MM.1S (cell line): ENCODE data around the gene MSI2.

Experiments used
- CTCF ChIP-seq: fragments of 300-600 bp; sonication (generic); IDR thresholded peaks from 2 replicates; pipeline ENCODE4 v1.5.1; 2016; ENCODE audit warnings: antibody characterized with exemption, low read length, mixed read lengths
- EZH2 ChIP-seq: fragments of 300-600 bp; sonication (generic); optimal IDR thresholded peaks from 2 replicates; pipeline ENCODE3; 2017; ENCODE audit warnings: low read depth, mild to moderate bottlenecking, antibody characterized with exemption, low read length, mixed read lengths
- EZH2phosphoT487 ChIP-seq: fragments of 300-600 bp; sonication (generic); IDR thresholded peaks from 2 replicates; pipeline ENCODE4 v1.6.1; 2018; ENCODE audit warnings: antibody characterized with exemption, low read length

GRCh38 chr17:57235124-57235523, 21.2 kb upstream of the MSI2 start:
- TF ChIP-seq CTCF (no peak), EZH2 (no peak), EZH2phosphoT487 (no peak)
